Prostate gland (tissue), 1 donor: ENCODE measurements around the gene LACTBL1.

Experiments
- POLR2A ChIP-seq: fragments of 450-650 bp; IDR thresholded peaks from one replicate; pipeline ENCODE4 v1.6.1; 2016; ENCODE audit warnings: antibody characterized with exemption, mild to moderate bottlenecking
- POLR2AphosphoS5 ChIP-seq: sonication (generic); formaldehyde crosslinking; IDR thresholded peaks from one replicate; pipeline ENCODE4 v1.6.1; 2017; ENCODE audit warnings: antibody characterized with exemption

DNA sequence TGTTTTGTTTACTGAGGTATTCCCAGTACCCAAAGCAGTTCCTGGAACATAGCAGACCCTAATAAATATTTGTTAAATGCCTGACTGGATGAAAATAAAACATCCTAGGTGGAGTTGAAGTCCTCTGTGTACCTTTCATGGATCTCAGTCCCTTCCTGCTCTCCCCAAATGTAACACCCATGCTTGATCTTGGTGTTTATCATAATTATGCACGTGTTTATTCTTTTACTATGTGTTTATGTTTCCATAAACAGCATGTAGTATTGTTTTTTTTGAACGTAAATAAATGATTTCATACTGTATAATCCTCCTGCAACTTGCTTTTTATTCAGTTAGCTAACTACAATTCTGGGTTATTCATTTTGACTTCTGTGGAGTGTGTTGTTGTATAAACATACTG is 4.8 kb downstream of the LACTBL1 start:
- TF ChIP-seq POLR2A: no peak
- TF ChIP-seq POLR2AphosphoS5: no peak
